ENCODE measurements around the gene CMTM4. TPM values are rescaled to one million over a fixed set of nuclear protein-coding genes. Genes with fewer than 3 reads are reported as not detected.

The CMTM4 gene
- total and polyA plus RNA-seq, 2 of the 8 experiments (the other 6 are each of a cell fraction or from before 2014, with no cell fraction given): 35.3 to 51.7 TPM

DNA sequence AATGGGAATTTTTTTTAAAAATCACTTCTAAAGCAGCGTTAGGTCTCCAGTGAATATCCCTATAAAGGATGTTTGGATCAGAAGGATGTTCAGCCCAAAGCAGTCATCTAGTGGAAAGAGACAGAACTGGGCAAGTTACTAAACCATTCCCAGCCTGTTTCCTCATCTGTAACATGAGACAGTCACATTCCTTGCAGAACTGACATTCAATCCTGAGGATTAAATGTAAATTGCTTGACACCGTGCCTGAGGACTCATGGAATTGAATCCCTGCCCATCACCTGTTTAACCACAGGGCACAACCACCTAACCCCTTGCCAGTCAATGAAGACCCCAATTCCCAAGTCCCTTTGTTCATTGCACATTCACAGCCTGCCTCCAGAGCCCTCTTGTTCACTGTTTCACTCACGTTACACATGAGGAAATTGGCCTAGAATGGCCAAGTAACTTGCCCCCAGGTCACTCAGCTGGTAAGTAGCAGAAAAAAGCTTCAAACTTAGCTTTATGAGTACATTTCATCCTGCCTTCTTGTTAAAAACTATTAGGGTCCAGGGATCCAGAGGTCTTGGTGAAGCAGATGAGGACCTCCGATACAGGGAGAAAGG, 115.8 kb downstream of the CMTM4 start:
- Histone ChIP-seq H3K79me1 (ENCODE audit: low read depth, low read length) (no peaks in the 10 kb centered on the region), H3K4me3 (ENCODE audit: extremely low read depth in 1 of 4, insufficient read depth in 2 of 4, low read depth in 3 of 4, low read length in 4 of 4) (no peak overlapping the region; a peak in 1 of 8 replicates), H3K79me2 (ENCODE audit: control insufficient read depth in 1 of 2, insufficient read depth in 2 of 2, low read length in 2 of 2) (no peaks in the 10 kb centered on the region), H2AK5ac (ENCODE audit: low read depth, low read length) (no peak overlapping the region), H2BK12ac (ENCODE audit: low read depth, low read length) (no peak overlapping the region), H4K20me1 (replicated peaks in 1 of 2; ENCODE audit: control insufficient read depth in 1 of 2, insufficient read depth in 2 of 2, low read length in 2 of 2) (no peaks in the 10 kb centered on the region), H3K27ac (ENCODE audit: low read depth, low read length) (no peak overlapping the region), H3K14ac (ENCODE audit: insufficient read length) (no peak overlapping the region), H2AFZ (ENCODE audit: low read length) (no peak overlapping the region), H3K36me3 (ENCODE audit: control insufficient read depth in 2 of 4, insufficient read depth in 4 of 4, low read length in 3 of 4) (no peaks in the 10 kb centered on the region), H2BK20ac (ENCODE audit: low read length) (no peak overlapping the region), H3K9me3 (ENCODE audit: insufficient read depth in 2 of 2, low read depth in 1 of 2, low read length in 1 of 2) (no peaks in the 10 kb centered on the region), H3K4ac (replicated peaks; ENCODE audit: insufficient read length, low read depth, low read length) (no peak overlapping the region), H3K23me2 (ENCODE audit: low read depth, low read length) (peaks cover 4% of the 10 kb centered on the region), H4K91ac (replicated peaks; ENCODE audit: insufficient read length, low read length) (no peak overlapping the region), H3K4me2 (ENCODE audit: insufficient read depth in 1 of 2, low read depth in 2 of 2, low read length in 2 of 2) (peak overlapping the region; percentile 20 to 23; a peak in 1 of 4 replicates), H2BK5ac (ENCODE audit: low read depth, low read length) (no peak overlapping the region), H4K5ac (ENCODE audit: insufficient read length, low read depth, low read length) (no peak overlapping the region), H3K23ac (ENCODE audit: insufficient read length) (no peak overlapping the region), H4K8ac (ENCODE audit: extremely low read depth, insufficient read depth, low read length) (no peak overlapping the region), H3K9ac (replicated peaks in 1 of 4; ENCODE audit: extremely low read depth in 1 of 4, low read depth in 3 of 4, low read length in 3 of 4) (no peak overlapping the region), H2BK120ac (replicated peaks; ENCODE audit: low read depth, low read length) (no peak overlapping the region), H3K27me3 (replicated peaks in 1 of 4; ENCODE audit: control insufficient read depth in 3 of 4, extremely low read depth in 1 of 4, insufficient read depth in 3 of 4, low read length in 3 of 4) (peaks cover 19 to 30% (median 27%) of the 10 kb centered on the region in 4 experiments), H3K56ac (replicated peaks; ENCODE audit: insufficient read length, low read depth, low read length) (no peak overlapping the region), H2BK15ac (ENCODE audit: low read length) (no peak overlapping the region), H3K4me1 (replicated peaks in 1 of 4; ENCODE audit: control insufficient read depth in 3 of 4, insufficient read depth in 4 of 4, low read length in 3 of 4) (peaks cover 0 to 11% (median 10%) of the 10 kb centered on the region in 4 experiments), H3K18ac (ENCODE audit: extremely low read depth, low read length) (no peak overlapping the region)
- ChIA-PET CTCF (ENCODE audit: partially characterized antibody) (interaction anchor here (0.7 to 4.7 kb wide), 14 partner anchors 9 to 239 kb away, joined by 3 to 30 read pairs (median 4); no protein-coding TSS in a partner anchor), POLR2A (ENCODE audit: partially characterized antibody) (no interaction called here)
- no peak for FAIRE-seq
- 62% methylated on average over 4 of the region's 4 CpGs; no CpG with 5 or more reads in 1 of the 2 experiments for WGBS, 2 experiments (ENCODE audit: extremely low coverage in 1 of 2, insufficient coverage in 1 of 2, insufficient read length in 1 of 2, insufficient replicate concordance in 2 of 2, low coverage in 1 of 2, low lambda C conversion rate in 2 of 2, missing lambda C conversion rate in 1 of 2)
- peak; percentile 57 for TF ChIP-seq CEBPB (IDR thresholded peaks at IDR 0.05; ENCODE audit: low read depth, low read length)
- no peak for TF ChIP-seq SIRT6 (IDR thresholded peaks at IDR 0.05; ENCODE audit: low read length)
- no peak for TF ChIP-seq HDAC2 (IDR thresholded peaks at IDR 0.05; ENCODE audit: borderline replicate concordance in 1 of 2, low read depth in 2 of 2, low read length in 2 of 2)
- no peak for TF ChIP-seq POLR2A (IDR thresholded peaks at IDR 0.05; ENCODE audit: control extremely low read depth in 1 of 2, low read depth in 2 of 2, low read length in 2 of 2)
- TF ChIP-seq CBX8 (IDR thresholded peaks at IDR 0.05; ENCODE audit: borderline replicate concordance, low read depth, low read length): no peak
- no peak for TF ChIP-seq EP300 (IDR thresholded peaks at IDR 0.05; ENCODE audit: borderline replicate concordance in 1 of 2, low read depth in 2 of 2, low read length in 2 of 2)
- TF ChIP-seq RXRA (IDR thresholded peaks at IDR 0.05; ENCODE audit: insufficient read depth, low read depth, low read length): no peak
- no peak for TF ChIP-seq SIN3A (conservative IDR thresholded peaks at IDR 0.05 in 1 of 2, IDR thresholded peaks at IDR 0.05 in 1 of 2; ENCODE audit: low read depth in 1 of 2, low read length in 2 of 2)
- TF ChIP-seq CHD2 (IDR thresholded peaks at IDR 0.05; ENCODE audit: low read length): no peak
- no peak for TF ChIP-seq EZH2 (IDR thresholded peaks at IDR 0.05; ENCODE audit: low read depth, low read length, severe bottlenecking)
- peak; percentile 82 for TF ChIP-seq TEAD4 (IDR thresholded peaks at IDR 0.05; ENCODE audit: low read depth, low read length)
- DNase-seq (ENCODE audit: low read depth in 1 of 2, low spot score in 2 of 2): no peak

Measured in H1 (cell line).